SK-MEL-5 (cell line): ENCODE results near the gene SPATA17. TPM values are rescaled to one million over a fixed set of nuclear protein-coding genes. Genes with fewer than 3 reads are reported as not detected.
A peak's percentile ranks its signal among the peaks of the same experiment; 100 is the strongest.
"Not testable (repeated sequence)": the region's sequence is repeated elsewhere in the genome, so short reads cannot be mapped to it uniquely, and the experiment has no call there.

Source experiments
- DNase-seq: peaks from one replicate; pipeline ENCODE4 v3.0.0-alpha.2; 2016; ENCODE audit warnings: low read depth, low spot score
- in situ Hi-C: cut with HindIII; loops from 2 replicates; pipeline ENCODE4 v1.10.0; 2016; ENCODE audit warnings: low sequenced_read_pairs, high pct_unique_total_duplicates, low pct_unique_long_range_greater_than_20kb
- total RNA-seq: library from RNA; depleted of rRNA; stranded (reverse); fragments of >200 nt; shearing (Covaris generic); gene quantifications from 2 replicates; pipeline ENCODE4 v1.2.3, GENCODE V29; 2014

The SPATA17 gene
- total RNA-seq, 1 experiment from 2014 or later, result 0.85 TPM

GRCh38 chr1:217660353-217661062 is 29.4 kb downstream of the SPATA17 start:
- DNase-seq, result peak; percentile 55
- in situ Hi-C loops, result no loop called here

- in situ Hi-C loops, result no loop called here
Measured at GRCh38 chr1:217661407-217661806, 30.3 kb downstream of the SPATA17 start.

GRCh38 chr1:217668351-217668940 is 37.3 kb downstream of the SPATA17 start:
- in situ Hi-C loops, result no loop called here
- no peak for DNase-seq

More at GRCh38 chr1:217661407-217661806, 30.3 kb downstream of the SPATA17 start:
- no peak for DNase-seq

GRCh38 chr1:217673387-217673786 is 42.2 kb downstream of the SPATA17 start:
- in situ Hi-C loops, result no loop called here
- DNase-seq, result no peak

GRCh38 chr1:217674028-217674729 is 43.0 kb downstream of the SPATA17 start:
- in situ Hi-C loops, result no loop called here

GRCh38 chr1:217681806-217682205 is 50.7 kb downstream of the SPATA17 start:
- in situ Hi-C loops, result no loop called here
- DNase-seq, result no peak

More at GRCh38 chr1:217674028-217674729, 43.0 kb downstream of the SPATA17 start:
- no peak for DNase-seq

GRCh38 chr1:217687511-217687910 is 56.4 kb downstream of the SPATA17 start:
- DNase-seq, result no peak
- in situ Hi-C loops, result no loop called here

GRCh38 chr1:217696140-217696539 is 65.0 kb downstream of the SPATA17 start:
- DNase-seq, in situ Hi-C loops: not testable (repeated sequence)

- DNase-seq, result no peak
- in situ Hi-C loops, result no loop called here
Measured at GRCh38 chr1:217703326-217703725, 72.2 kb downstream of the SPATA17 start.

GRCh38 chr1:217712925-217713597 is 81.9 kb downstream of the SPATA17 start:
- in situ Hi-C loops, result no loop called here
- DNase-seq, result no peak

- DNase-seq, result no peak
- in situ Hi-C loops, result no loop called here
Measured at GRCh38 chr1:217715681-217716080, 84.5 kb downstream of the SPATA17 start.

GRCh38 chr1:217717959-217718358 is 86.8 kb downstream of the SPATA17 start:
- in situ Hi-C loops, result no loop called here
- no peak for DNase-seq

GRCh38 chr1:217718873-217719272 is 87.7 kb downstream of the SPATA17 start:
- peak; percentile 34 for DNase-seq
- in situ Hi-C loops, result no loop called here

- DNase-seq, result no peak
- in situ Hi-C loops, result no loop called here
Measured at GRCh38 chr1:217721692-217722091, 90.5 kb downstream of the SPATA17 start.

GRCh38 chr1:217734973-217735372 is 103.8 kb downstream of the SPATA17 start:
- in situ Hi-C loops, result no loop called here
- no peak for DNase-seq

GRCh38 chr1:217747156-217747769 is 116.1 kb downstream of the SPATA17 start:
- in situ Hi-C loops, result no loop called here

GRCh38 chr1:217769768-217770167 is 138.6 kb downstream of the SPATA17 start:
- no peak for DNase-seq
- in situ Hi-C loops, result no loop called here

More at GRCh38 chr1:217747156-217747769, 116.1 kb downstream of the SPATA17 start:
- DNase-seq, result peak; percentile 54

- in situ Hi-C loops, result no loop called here
- DNase-seq, result no peak
Measured at GRCh38 chr1:217770918-217771317, 139.8 kb downstream of the SPATA17 start.
